Fibroblast of peridontal ligament (primary cell): ENCODE data around the gene C5orf15.
"Not testable (repeated sequence)": the region's sequence is repeated elsewhere in the genome, so short reads cannot be mapped to it uniquely, and the experiment has no call there.

ENCODE experiments used
- DNase-seq: peaks from one replicate; pipeline ENCODE4 v3.0.0-alpha.2; 2010; ENCODE audit errors: extremely low read depth

The C5orf15 gene

DNA sequence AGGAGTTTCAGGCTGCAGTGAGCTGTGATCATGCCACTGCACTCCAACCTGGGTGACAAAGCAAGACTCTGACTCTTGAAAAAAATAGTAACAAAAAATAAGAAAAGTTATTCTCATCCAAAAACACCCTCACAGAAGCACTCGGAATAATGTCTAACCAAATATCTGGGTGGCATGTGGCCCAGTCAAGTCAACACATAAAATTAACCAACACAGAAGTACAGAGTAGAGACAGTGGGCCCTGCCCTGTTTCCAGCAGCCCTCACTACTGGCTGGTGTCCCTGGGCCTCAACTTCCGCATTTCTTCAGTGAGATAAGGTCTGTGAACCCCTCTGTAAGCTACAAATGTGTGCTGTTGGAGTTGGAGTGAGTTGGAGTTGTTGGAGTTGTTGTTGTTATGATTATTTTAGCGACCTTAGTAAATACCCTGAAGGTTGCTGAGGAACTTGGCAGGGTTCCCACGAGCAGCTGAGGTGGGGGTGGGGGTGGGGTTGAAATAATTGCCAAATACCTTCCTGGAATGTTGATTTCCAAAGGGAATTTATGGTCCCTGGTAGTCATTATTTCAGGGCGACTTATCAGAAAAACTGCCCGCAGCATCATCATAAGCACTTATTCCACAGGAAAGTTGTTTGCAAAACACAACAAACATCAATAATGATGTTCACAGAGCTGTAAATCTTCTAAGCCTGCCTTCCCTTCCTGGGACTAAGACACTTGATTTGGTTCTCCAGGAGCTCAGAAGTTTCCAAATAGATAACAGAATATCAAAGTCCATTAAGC is 30.2 kb downstream of the C5orf15 start:
- no peak for DNase-seq

DNA sequence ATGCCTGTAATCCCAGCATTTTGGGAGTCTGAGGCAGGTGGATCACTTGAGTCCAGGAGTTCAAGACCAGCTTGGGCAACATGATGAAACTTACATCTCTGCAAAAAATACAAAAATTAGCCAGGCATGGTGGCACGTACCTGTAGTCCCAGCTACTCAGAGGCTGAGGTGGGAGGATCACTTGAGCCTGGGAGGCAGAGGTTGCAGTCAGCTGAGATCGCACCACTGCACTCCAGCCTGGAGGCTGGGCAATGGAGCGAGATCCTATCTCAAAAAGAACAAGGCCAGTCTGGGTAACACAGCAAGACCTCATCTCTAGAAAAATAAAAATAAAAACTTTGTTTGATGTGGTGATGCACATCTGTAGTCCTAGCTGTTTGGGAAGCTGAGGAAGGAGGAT is 30.8 kb downstream of the C5orf15 start:
- not testable (repeated sequence) for DNase-seq

DNA sequence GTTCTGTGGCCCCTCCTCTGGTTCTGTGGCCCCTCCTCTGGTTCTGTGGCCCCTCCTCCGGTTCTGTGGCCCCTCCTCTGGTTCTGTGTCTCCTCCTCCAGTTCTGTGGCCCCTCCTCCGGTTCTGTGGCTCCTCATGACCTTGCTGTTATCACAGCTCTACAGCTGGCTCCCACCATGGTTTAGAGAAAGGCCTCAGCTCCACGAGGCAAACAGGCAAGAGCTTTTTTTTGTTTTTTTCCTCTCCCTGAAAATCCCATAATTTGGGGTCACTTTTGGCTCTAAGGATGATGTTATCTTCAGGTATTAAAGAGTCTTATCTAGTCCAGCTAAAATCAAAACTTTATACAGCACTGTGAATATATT is 31.8 kb downstream of the C5orf15 start:
- no peak for DNase-seq

DNA sequence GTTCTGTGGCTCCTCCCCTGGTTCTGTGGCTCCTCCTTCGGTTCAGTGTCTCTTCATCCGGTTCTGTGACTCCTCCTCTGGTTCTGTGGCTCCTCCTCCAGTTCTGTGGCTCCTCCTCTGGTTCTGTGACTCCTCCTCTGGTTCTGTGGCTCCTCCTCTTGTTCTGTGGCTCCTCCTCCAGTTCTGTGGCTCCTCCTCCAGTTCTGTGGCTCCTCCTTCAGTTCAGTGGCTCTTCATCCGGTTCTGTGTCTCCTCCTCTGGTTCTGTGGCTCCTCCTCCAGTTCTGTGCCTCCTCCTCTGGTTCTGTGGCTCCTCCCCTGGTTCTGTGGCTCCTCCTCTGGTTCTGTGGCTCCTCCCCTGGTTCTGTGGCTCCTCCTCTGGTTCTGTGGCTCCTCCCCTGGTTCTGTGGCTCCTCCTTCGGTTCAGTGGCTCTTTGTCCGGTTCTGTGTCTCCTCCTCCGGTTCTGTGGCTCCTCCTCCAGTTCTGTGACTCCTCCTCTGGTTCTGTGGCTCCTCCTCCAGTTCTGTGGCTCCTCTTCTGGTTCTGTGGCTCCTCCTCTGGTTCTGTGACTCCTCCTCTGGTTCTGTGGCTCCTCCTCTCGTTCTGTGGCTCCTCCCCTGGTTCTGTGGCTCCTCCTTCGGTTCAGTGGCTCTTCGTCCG is 32.3 kb downstream of the C5orf15 start:
- DNase-seq, result not testable (repeated sequence)

DNA sequence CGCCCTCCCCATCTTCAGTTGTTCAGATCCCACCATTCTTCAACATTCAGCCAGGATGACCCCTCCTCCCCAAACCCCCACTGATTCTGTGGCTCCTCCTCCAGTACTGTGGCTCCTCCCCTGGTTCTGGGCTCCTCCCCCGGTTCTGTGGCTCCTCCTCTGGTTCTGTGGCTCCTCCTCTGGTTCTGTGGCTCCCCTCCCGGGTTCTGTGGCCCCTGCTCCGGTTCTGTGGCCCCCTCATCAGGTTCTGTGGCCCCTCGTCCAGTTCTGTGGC is 32.8 kb downstream of the C5orf15 start:
- DNase-seq, result no peak

DNA sequence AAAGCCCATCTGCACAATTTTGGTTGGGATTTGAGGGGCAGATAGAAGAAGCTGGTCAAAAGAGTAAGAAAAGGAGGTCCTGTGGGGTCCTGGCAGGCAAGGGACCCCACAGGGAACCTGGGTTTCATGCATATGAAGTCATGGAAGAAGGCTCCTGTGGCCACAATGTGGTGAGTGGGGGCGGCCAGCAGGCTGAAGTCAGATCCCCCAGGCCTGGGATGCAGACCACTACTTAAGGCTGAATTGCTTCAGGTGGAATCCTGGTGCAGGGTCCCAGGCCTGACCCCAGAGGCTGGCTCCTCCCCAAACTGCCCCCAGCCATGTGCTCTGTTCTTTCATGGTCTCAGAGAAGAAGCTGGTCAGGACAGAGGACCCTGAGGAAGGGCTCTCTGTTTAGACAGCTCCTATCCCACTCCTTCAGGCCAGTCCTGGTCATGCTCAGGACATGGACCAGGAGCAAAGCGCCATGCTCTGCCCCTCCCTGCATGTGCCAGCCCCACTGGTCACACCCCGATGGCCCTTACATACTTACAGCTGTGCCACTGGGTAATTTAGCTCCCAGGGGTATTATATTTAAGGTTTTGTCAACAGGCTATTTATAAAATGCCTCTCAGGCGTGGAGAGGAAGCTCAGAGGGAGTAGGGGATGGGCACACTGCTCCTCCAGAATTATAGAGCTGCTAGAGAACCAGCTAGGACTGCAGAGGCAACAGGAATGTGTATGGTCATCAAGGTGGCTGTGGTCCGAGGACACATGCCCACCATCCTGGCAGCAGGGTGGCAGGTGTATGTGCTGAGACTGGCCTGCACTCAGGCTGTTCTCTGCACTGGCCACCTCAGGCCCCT is 33.4 kb downstream of the C5orf15 start:
- DNase-seq, result no peak

DNA sequence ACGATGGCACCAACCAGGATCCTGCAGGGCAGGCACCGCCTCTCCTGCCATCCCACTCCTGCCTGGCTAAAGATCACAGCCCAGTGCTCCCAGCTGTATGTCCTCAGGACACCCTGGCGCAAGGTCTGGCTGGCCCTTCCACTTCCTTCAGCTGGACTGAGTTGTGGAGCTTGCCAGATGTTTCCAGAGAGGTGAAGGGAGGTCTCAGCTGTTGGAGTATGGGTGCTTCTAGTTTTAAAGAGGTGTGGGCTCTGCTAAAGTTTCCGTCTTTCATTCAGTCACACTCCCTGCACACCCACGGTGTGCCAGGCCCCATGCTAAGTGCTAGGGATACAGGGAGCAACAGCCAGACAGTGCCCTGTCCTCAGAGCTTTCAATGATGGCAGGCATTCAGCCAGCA is 34.1 kb downstream of the C5orf15 start:
- no peak for DNase-seq

DNA sequence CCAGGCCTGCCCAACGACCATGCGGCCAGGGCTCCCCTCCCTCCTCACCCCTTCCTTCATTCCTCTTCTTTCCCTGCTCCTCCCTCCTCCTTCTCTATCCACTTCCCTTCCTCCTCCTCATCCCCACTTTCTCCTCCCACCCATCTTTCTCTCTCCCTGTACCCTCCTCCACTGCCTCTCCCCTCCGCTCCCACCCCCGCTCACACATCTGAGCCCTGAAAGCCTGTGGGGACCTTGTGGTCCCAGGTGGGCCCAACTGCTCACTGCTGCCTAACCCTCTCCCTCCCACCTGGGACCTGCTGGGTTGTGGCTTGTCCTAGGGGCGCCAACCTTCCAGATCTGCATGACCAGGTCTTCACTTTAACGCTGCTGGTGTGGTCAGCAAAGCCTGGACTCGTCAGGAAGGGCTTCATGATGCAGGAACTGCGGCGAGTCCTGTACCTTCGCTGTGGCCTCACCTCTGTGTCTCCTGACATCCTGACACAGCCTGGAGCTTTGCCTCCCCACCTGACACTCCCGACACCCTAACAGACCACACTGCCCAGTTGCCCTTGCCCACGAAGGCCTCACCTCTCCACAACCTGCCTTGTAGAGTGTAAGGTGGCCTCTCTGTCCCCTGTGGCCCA is 34.6 kb downstream of the C5orf15 start:
- no peak for DNase-seq

DNA sequence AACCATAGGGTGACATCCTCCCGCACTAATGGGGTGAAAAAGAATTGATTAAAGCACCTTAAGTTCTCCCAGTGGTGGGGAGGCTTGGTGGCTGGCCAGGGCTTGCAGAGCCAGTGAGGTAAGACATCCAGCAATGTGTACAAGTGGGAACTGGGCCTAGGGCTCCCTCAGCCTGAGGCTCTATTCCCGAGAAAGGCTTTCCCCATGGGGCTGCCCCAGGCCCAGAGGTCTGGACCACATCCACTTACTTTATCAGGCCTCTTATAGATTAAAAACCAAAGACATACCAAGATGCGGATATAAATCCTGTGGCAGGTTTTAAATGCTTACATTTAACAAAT is 35.3 kb downstream of the C5orf15 start:
- DNase-seq, result no peak

DNA sequence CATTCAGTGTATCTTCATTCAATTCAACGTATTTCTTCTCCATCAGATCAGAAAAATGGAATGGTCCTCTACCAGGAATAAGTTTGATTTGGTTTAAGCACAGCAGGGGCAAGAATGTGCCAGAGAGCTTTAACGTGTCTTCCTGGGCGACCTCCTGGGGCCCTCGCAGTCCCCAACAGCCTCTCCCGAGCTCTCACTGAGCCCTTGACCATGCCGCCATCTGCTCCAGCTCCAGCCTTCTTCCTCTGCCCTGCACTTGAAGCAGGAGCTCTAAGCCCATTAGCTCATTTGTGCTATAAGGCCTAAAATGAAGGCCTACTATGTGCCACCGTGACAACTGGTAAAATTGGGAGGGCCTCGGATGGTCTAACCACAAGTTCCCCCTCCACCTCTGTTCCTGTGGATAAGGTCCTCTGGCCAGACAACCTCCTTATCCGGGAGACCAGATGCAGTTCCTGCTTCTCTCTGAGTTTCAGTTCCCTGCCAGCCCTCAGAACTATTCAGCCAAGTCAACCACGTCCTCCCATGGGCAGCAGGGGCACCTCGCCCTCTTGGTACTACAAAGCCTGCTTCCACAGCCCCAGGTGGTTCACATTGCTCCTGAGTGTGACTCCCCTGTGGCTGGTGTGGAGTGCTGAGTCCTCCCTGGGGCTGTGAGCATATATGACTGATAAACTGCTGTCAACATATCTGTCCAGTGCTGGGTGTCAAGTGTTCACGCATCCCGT is 35.8 kb downstream of the C5orf15 start:
- no peak for DNase-seq

DNA sequence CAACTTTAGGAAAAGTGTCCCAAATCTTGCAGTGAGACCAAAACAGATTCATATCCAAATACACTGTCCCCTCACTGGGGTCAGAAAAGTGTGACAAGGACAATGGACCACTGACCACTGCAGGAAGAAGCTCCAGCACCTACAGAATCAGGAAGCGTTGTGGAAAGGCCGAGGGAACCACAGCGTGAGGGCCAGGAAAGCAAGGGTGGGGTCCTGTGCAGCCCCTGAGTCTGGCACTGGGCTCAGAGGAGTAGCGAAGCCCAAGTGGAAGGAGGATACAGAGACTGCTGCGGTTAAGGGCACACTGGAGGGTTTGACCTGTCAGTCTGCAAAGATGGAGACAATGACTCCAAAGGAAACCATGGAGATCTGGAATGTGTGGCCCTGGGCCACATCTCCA is 36.9 kb downstream of the C5orf15 start:
- DNase-seq, result no peak

DNA sequence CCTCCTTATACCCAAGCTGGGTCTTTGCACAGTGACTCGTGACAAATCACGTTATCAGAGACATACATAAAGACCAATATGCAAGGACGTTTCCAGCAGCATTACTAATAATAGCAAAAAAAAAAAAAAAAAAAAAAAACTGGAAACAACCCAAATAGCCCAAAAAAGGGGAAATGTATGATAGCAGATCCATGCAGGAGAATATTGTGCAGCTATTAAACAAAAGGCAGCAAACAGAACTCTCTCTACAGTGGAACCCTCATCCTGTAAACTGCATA is 37.7 kb downstream of the C5orf15 start:
- no peak for DNase-seq

DNA sequence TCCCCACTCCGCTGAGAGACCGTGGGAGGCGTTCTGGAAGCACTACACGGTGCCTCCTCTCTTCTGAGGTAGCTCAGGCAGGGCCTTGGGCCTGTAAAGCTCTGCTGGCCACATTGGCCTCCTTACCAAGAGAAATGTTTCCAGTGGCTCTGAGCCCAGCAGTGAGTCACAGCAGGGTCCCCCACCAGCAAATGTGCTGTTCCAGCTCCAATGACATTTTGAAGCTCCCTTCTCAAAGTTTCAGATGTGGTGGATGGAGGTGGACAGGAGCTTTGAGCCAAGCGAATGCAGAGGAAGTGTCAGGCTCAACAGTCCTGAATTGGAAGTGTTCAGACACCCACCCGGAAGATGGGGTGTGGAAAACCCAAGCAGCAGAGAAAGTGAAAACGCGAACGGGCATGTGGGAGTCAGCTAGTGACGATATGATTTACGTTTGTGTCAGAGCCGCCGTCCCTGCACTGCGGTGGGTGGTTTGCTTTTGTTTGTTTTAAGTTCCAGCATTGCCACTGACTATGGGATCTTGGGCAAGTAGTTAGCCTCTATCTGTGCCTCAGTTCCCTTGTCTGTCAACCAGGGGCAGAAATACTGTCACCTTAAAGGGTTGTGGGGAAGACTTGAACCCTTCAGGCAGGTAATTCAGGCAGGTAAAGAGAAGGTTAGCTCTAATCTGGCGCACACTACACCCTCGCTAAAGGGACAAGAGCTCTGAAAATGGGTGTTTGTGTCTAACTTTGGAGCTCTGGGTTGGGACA is 38.2 kb downstream of the C5orf15 start:
- peak; percentile 57 for DNase-seq

DNA sequence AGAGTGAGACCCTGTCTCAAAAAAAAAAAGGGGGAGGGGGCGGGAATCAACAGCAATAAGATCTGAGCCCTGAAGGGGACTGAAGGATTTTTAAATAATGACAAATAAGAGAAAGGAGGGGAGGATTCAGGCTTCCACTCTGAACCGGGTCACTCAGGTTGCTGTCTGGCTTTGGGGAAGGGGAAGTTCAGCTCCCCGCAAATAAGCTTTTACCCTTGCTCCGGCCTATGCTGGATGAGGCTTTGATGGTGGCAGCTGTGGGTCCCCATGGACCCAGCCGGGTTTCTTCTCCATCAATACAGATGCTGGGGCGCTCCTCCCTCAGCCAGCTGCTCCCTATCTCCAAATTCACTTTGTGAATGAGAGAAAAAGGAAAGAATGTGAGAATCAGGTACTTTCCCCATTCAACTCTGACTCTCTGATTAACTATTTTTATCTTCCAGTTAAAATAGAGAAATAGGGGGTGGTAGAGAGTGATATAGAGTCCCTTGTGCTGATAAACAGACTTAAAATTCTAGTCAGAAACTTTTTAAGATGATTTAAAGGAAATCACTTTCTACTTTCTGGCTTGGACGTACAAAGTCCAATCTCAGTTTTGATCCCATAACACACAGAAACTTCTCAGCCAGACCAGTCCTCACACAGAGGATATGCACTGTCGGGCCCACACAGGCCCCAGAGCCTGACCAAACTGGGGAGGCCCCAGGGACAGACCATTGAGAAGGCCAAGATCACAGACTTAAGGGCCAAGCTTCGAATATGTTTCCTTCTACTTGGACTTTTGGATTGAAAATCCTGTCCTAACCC is 39.6 kb downstream of the C5orf15 start:
- DNase-seq, result no peak

DNA sequence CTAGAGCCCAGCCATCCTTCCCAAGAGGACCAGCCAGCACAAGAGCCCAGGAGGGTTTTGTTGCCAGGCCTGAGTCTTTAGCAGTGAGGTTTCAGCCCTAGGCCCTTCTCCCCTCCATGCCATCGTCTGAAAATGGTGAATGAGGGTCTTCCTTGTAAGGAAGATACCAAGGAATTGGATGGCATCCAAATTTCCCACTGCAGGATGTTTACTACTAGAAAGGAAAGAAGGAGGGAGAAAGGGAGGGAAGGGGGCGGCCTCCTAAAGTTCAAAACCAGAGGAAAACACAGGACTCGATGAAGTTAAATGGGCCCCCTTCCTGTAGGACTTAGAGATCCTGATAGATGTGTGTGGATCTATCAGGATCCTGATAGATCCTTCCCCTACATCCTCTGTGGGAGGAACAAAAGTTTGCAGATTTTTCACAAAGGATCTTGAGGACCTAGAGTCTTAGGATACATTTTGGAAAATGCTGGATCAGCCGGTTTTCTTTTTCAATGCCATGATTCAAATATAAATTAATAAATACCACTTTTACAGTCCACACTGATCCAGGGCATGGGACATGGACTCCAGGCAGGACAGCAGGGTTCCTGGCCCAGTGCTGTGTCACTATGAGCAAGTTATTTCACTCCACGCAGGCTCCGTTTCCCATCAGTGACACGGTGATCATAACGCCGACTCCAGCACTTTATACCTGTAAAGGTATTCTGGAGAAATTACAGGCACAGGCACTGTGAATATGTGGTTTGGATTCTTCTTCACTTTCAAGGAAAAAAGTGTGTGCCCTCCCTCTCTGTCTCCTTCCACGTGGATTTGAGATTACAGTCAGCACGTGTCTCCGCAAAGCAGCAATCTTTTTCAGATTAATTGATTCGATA is 40.9 kb downstream of the C5orf15 start:
- no peak for DNase-seq

DNA sequence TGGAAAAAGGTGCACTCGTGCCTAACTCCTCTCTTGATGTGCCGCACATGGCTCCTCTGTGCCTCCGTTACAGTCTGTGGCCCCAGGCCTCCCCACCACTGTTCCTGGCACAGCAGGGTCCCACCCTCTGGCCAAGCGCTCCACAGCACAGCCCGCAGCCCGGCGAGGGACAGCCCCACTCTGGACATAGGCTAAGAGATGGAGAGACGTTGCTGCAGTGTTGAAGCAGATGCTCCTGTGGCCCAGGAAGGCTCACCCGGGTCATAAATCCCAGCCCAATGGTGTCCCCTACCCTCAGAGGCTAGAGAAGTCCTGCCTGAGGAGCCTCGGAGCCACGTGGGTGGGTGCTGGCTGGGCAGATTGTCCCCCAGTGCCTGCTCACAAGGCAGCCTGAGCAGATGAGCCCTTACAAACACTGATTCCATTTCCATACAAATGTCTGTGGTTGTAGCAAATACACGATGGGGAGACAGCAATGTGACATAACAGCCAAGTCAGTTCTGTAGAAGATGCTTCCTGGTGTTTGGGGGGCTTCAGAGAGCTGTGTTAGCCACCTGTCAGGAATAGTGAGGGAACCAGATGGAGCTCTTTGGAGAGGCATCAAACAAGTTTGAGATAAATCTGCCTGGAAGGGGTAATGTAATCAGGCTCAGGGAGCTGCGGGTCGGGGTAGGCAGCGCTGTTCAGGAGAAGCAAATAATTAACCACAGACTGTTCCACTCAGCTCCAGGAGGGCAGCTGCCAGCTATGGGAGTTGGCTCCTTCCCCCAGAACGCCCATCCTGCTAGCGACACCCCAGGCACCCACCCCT is 41.7 kb downstream of the C5orf15 start:
- DNase-seq, result no peak

DNA sequence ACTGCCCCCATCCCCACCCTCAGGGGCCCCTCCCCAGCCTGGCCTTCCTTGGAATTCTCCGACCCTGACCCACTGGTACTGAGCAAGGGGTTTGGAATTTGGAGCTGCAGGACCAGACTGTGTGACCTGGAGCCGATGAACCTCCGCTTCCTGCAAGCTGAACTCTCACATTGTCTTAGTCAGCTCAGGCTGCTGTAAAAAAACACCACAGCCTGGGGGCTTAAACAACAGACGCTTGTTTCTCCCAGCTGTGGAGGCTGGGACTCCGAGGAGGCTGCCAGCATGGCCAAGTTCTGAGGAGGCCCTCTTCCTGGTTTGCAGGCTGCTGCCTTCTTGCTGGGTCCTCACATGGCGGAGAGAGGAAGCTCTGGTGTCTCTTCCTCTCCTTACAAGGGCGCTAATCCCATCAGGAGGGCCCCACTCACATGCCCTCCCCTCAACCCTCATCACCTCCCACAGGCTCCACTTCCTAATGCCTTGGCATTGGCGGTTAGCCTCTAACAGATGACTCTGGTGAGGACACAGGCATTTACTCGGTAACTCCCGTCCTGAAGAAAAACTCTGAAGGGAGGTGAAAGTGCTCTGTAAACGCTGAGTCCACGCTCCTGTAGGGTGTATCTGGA is 42.4 kb downstream of the C5orf15 start:
- DNase-seq, result no peak

DNA sequence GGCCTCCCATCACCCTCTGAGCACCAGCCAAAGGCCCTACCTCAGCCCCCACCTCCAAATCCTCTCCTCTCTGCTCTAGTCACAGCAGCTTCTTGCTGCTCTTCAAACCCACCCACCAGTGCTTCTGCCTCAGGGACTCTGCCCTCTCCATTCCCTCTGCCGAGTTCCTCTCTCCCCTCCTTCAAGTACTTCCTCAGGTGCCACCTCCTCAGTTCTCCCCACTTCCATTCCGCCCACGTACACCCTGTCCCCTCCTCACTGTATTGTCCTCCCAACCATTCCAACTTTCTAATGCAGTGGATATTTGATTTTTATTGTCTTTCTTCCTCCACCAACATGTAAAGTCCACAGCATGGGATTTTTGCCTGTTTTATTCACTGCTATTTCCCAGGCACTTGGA is 43.2 kb downstream of the C5orf15 start:
- DNase-seq, result no peak
